Activated B cell treated with CpG ODN at 0.5 μM for 24 hours (primary cell): ENCODE measurements around the gene VAC14. TPM values are rescaled to one million over a fixed set of nuclear protein-coding genes. Genes with fewer than 3 reads are reported as not detected.

Source experiments
- ATAC-seq: fragments of 200-7000 bp; cut with Tn5 transposase; one replicate; pipeline ENCODE4 v1.10.0; 2021; ENCODE audit warnings: low read depth, mild to moderate bottlenecking, moderate library complexity
- CTCF ChIA-PET: fragments of 350-600 bp; sonication (Branson Sonifier 250); formaldehyde crosslinking; loops from one replicate; lab custom pipeline; 2021; ENCODE audit warnings: antibody characterized with exemption; lab: Charles Lee
- POLR2A ChIA-PET: fragments of 350-600 bp; sonication (Branson Sonifier 250); formaldehyde crosslinking; loops from one replicate; lab custom pipeline; 2021; ENCODE audit warnings: antibody characterized with exemption; lab: Charles Lee
- DNase-seq: peaks from one replicate; pipeline ENCODE4 v3.0.0; 2022
- H3K27ac Mint-ChIP-seq: one replicate; pipeline ENCODE4 v1.8.0; 2020; ENCODE audit warnings: mixed read lengths
- H3K27me3 Mint-ChIP-seq: one replicate; pipeline ENCODE4 v1.8.0; 2021; ENCODE audit warnings: mixed read lengths
- H3K36me3 Mint-ChIP-seq: one replicate; pipeline ENCODE4 v1.8.0; 2021; ENCODE audit warnings: low read depth, mixed read lengths
- H3K4me1 Mint-ChIP-seq: one replicate; pipeline ENCODE4 v1.8.0; 2021; ENCODE audit warnings: mixed read lengths
- H3K4me3 Mint-ChIP-seq: one replicate; pipeline ENCODE4 v1.8.0; 2020; ENCODE audit warnings: mild to moderate bottlenecking, mixed read lengths
- H3K9me3 Mint-ChIP-seq: one replicate; pipeline ENCODE4 v1.8.0; 2020; ENCODE audit warnings: mixed read lengths
- CTCF ChIP-seq: fragments of 200-600 bp; IDR thresholded peaks from one replicate; pipeline ENCODE4 v1.8.0; 2022; ENCODE audit warnings: antibody characterized with exemption, mild to moderate bottlenecking
- intact Hi-C: fragments of 100-400 bp; cut with micrococcal nuclease; formaldehyde crosslinking; loops from one replicate; pipeline ENCODE4 v1.15.1; 2024
- total RNA-seq: library from RNA; stranded (reverse); gene quantifications from 2 replicates; pipeline ENCODE4 v1.2.3, GENCODE V29; 2022

Gene VAC14
- total RNA-seq, 1 donor from 2014 or later, result 53.4 TPM

DNA sequence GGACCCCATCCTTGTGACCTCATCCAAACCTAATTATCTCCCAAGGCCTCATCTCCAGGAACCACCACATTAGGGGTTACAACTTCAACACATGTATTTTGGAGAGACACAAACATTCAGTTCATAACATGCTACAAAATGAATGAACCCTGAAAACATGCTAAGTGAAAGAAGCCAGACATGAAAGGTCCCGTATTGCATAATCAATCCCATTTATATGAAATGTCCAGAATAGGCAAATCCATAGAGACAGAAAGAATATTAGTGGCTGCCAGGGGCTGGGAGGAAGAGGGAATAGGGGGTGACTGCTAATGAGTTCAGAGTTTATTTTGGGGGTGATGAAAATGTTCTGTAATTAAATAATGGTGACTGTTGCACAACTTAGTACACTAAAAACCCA is 158.3 kb downstream of the VAC14 start:
- no peaks in the 10 kb centered on the region for H3K4me1 Mint-ChIP-seq
- no peaks in the 10 kb centered on the region for H3K36me3 Mint-ChIP-seq
- H3K27me3 Mint-ChIP-seq, result peaks cover 19% of the 10 kb centered on the region
- no peak overlapping the region for H3K4me3 Mint-ChIP-seq
- ATAC-seq (no peak), DNase-seq (no peak)
- POLR2A ChIA-PET, result no interaction called here
- intact Hi-C loops, result no loop called here
- no peak overlapping the region for H3K27ac Mint-ChIP-seq
- CTCF ChIA-PET, result no interaction called here
- TF ChIP-seq CTCF, result no peak
- no peaks in the 10 kb centered on the region for H3K9me3 Mint-ChIP-seq

DNA sequence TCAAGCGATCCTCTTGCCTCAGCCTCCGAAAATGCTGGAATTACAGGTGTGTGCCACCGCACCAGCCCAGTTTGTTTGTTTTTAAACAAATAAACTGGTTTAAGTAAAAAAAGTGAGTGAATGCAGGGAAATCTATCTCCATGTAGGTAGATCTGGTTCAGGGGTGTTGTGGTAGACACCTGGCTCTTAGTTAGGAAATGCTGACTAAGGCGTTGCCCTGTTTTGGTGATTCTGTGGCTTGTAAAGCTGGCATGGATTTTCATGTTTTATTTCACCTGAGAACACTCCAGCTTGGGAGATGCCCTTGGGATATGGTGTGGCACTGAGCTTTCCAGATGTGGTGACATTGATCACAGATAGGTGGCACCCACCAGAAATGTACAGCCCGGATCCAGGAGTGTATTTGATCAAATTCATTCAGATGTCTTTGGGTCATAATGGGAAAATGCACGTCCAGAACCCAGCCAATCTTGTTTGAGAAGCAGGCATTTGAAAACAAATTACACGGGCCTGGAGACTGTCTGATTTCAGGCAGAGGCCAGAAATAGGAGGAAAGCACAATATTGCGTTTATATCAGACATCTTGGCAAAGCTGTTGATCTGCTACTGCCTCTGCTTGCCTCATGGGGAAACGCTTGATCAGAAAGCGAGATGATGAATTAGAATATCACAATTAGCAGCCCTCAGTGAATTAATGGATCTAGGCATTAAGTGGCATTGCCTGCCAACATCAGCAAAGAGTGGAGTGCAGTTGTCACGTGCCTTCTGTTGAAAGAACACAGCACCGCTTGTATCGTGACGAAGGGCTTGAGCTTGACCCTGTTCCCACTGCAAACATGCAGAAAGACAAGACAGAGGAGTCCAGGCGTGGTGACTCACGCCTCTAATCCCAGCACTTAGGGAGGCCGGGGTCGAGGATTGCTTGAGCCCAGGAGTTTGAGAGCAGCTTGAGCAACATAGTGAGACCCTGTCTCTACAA is 161.9 kb downstream of the VAC14 start:
- Mint-ChIP-seq H3K4me1 (no peaks in the 10 kb centered on the region), H3K27ac (no peak overlapping the region), H3K36me3 (no peaks in the 10 kb centered on the region), H3K4me3 (no peak overlapping the region), H3K9me3 (no peaks in the 10 kb centered on the region), H3K27me3 (peaks cover 17% of the 10 kb centered on the region)
- intact Hi-C loops, result no loop called here
- no peak for TF ChIP-seq CTCF
- POLR2A ChIA-PET, result no interaction called here
- CTCF ChIA-PET, result no interaction called here
- ATAC-seq, result no peak
- DNase-seq, result no peak

Other genes with a start within 250 kb of the VAC14 start
- 0.49 and 0.71 TPM in 2 replicates for gene IL34, start 154.6 kb downstream of the VAC14 start, total RNA-seq
- gene MTSS2, start 115.1 kb downstream of the VAC14 start, total RNA-seq, result 0.81 and 1.4 TPM in 2 replicates